T1000 (cell line): ENCODE measurements around the gene TOGARAM2.

Source experiments
- DNase-seq: peaks from one replicate; lab custom pipeline; 2025; ENCODE audit warnings: mixed read lengths; lab: John Stamatoyannopoulos, UW

The TOGARAM2 gene

DNA sequence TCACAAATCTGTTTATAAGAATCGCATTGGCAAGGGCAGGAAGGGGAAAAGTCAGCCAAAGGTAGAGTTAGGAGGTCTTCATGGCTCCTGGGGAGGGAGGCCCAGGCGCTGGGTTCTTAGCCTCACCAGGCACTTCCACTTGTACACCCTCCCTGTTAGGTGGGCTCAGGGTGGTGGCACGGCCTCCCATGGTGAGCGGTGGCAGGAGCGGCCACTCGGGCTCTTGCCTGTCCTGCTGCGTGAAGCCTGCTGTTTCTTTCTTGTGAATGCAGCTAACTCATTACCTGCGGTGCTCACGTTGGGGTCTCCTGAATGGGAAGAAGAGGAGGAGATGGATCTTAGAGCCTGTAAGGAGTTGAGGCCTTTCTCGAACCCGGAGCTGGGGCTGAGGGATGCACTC, 40.8 kb downstream of the TOGARAM2 start:
- DNase-seq = no peak

DNA sequence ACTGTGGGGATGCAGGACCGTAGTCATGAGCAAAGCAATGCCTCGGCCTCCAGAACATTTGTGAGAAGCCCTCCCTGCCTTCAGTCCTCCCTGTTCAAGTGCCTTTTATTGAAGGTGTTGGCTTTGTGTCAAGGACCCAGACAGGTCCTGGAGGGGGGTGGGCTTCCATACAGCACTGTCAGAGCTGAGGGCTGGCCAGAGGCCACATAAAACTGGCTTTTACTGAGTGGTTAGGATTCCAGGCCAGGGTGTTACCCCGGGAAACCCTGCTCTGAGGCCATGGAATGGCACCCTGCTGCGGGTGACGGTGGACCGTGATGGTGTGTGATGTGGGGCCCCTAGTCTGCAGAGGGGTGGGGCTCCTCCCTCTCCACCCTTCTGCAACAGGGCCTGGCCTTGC, 41.6 kb downstream of the TOGARAM2 start:
- DNase-seq = no peak

- no peak for DNase-seq
These were observed 42.1 kb downstream of the TOGARAM2 start for GRCh38 chr2:29023188-29023587.

- no peak for DNase-seq
These were observed 43.9 kb downstream of the TOGARAM2 start for GRCh38 chr2:29024882-29025430.

GRCh38 chr2:29025711-29026110, 44.6 kb downstream of the TOGARAM2 start:
- no peak for DNase-seq

DNA sequence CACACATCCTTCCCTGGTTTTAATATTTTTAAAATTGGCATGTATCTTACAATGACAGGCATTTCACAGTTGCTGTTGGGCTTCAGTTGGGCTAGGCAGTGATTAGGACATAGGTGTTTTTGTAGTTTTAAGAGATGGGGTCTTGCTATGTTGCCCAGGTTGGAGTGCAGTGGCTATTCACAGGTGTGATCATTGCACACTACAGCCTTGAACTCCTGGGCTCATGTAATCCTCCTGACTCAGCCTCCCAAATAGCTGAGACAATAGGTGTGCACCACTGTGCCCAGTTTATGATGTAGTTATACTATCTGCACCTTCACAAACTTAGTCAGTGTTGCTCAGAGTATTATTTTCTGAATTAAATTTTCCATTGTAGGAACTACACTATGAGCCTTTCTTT, 49.9 kb downstream of the TOGARAM2 start:
- no peak for DNase-seq

DNA sequence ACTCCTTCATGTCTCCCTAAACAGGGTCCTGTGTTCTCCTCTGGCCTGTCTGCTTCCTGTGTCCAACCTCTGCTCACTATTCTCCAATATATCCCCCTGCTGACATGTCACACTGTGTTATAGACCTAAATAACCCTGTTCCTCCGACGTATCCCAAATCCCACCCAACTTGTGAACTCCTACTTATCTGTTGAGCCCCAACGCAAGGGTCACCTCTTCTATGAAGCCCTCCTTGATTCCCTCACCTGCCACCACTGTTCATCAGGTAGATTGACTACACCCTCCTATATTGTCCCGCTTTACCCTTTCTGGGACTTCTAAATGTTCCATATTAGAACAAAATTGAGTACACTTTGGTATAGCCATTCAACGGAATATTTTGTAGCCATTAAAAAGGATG, 51.1 kb downstream of the TOGARAM2 start:
- DNase-seq = no peak

GRCh38 chr2:29033172-29033571, 52.1 kb downstream of the TOGARAM2 start:
- DNase-seq = no peak

DNA sequence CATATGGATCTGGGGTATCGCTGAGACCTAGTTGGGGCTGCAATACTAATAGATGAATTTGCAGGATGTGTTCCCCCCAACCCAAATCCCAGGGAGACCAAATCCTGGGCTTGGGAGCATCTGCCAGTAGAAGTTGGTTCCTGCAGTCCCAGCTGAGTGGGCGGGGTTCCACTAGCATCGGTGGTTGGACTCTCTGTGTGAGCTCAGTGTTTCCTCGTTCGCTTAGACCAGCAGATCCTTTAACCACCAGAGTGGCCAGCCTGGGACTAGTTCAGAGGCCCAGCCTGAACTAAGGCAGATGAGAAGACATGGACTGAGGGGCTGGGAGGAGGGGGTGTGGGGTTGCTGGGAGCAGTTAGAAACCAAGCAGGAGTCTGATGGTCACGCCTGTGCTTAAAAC, 52.6 kb downstream of the TOGARAM2 start:
- no peak for DNase-seq

- DNase-seq = no peak
These were observed 54.1 kb downstream of the TOGARAM2 start for GRCh38 chr2:29035016-29035745.

DNA sequence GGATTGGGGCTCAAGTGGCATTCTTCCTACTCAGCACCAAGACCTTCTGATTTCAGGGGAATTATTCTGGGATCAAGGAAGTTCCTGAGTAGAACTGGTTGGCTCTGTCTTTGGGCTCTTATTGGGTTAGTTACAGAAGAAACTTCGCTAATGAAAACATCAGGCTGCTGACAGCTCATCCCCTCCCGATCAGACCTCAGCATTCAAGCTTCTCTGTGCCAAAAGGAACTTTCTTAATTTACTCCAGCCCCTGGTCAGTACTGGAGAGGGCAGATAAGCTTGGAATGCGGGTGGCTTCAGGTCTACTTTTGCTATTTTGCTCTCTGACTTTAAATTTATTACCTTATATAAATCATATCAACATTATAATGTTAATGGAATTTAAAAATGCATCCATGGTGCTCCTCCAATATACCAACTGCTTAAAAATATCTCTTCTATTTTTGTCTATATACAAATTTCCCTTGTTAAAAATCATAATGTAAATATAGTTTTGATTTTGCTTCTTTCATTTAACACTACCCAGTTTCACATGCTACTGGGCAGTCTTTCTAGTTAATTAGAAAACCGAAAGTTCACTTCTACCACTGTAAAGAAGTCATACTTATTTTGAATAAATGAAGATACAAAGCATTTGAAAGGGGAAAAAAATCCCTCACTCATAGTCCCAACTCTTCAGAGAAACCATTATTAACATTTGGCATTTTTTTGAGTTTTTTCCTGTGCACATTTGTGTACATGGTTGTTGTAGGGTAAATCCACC, 58.8 kb downstream of the TOGARAM2 start:
- no peak for DNase-seq

- DNase-seq = no peak
These were observed 59.5 kb downstream of the TOGARAM2 start for GRCh38 chr2:29040552-29040951.

DNA sequence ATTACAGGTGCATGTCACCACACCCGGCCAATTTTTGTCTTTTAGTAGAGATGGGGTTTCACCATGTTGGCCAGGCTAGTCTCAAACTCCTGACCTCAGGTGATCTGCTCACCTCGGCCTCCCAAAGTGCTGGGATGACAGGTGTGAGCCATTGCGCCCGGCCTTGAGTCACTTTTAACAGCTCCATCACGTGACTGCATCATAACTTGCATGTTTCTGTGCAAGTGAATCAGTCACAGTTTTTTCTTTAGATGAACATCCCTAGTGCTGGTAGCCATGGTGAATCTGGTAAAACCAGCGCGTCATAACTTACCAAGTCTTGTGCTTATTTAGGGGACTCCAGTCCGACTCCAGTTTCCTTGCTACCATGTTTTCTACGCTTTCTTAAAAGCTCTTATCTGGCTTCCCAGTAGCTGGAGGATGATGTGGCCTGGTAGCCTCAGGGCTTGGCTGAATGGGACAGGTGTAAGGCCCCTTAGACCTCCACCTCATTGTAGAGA, 60.1 kb downstream of the TOGARAM2 start:
- DNase-seq = no peak

GRCh38 chr2:29042561-29043075, 61.5 kb downstream of the TOGARAM2 start:
- DNase-seq = no peak

GRCh38 chr2:29044459-29044858, 63.4 kb downstream of the TOGARAM2 start:
- DNase-seq = no peak

- DNase-seq = no peak
These were observed 65.2 kb downstream of the TOGARAM2 start for GRCh38 chr2:29046321-29046720.

DNA sequence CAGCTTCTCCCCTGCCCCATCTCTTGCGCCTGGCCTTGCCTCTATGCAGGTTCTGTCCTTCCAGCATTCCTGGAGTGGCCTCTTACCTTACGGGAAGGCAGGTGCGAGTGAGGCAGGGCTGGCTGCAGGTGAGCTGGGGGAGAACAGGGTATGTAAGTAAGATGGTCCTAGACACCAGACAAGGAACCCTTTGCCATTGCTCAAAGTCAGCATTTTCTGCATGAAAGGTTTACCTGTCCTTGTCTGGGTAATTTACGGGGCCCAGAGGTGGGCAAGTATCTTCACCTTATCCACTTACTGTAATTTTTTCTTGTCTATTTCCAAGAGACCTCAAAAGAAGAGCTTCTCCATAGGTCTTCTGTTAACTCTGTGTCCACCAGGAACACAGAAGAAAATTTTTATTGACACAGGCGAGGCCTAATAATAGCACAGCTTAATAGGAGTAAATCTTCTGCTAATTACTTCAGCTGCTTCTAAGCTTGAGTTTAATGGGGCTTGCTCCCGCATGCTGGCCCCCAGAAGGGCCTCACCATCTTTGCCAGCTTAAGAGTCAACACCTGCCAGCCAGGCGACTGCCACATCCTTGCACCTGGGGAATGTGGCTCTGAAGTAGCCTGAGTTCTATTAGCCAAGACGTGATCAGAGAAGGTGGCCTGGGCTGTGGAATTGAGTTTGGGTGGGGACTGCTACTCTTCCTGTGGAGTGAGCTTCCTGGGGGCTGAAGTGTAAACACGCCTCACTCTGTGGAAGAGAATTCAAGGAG, 66.2 kb downstream of the TOGARAM2 start:
- no peak for DNase-seq

DNA sequence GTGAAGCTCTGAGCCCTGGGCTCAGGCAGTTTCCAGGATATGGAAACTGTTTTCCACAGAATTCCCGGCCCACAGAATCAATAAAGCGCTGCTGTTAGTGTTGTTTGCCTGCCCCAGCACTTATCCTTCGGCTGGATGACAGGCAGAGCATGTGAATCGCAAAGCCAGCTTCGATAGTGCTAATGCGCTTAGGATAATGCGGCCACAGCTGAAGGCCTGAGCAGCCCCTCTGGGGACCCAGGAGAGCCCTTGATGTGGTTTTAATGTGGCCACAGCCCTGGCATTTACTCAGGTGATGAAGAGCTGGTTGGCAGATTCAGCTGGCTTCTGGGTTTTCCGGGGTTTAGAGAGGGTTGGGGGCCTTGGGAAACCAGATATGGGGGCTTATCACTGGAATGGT, 69.5 kb downstream of the TOGARAM2 start:
- no peak for DNase-seq

DNA sequence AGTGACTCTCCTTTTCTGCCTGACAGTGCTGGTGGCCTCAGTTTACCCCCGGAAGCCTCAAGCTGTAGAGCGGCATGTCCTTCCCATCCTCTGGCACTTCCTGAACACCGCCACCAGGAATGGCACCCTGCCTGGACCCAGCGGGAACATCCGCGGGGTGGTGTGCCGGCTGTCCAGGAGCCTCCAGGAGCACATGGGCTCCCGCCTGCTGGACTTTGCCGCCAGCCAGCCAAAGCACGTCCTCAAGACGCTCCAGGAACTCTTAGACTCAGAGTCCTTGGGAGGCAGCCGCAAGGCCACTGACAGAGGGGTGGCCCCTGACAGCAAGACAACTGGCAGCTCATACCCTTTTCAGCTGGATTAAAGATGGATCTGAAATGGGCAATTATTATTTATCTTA, 70.6 kb downstream of the TOGARAM2 start:
- no peak for DNase-seq

GRCh38 chr2:29052807-29053206, 71.7 kb downstream of the TOGARAM2 start:
- DNase-seq = no peak

DNA sequence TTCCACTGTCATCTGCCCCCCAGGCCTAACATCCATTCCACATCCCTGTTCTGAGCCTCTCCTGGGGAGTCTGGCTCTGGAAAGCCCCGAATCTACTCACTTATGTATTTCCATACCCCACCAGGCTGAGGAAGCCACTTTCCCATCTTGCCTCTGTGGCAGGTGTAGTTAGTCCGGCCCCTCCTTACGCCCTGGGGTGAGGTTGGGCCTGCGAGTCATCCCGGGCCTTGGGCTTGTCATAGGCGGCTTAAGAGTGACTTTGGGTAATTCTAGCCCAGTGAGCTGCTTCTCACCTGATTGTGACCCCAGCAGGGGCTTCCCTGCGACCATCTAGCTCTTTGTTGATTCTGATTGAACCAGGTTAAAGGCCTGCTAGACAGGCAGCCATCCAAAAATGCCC, 72.1 kb downstream of the TOGARAM2 start:
- no peak for DNase-seq
